Suppressor macrophage (primary cell): Measurements from ENCODE around the gene CAND2.

ENCODE experiments used
- DNase-seq, 4 experiments: peaks; one replicate each; pipeline ENCODE4 v3.0.0-alpha.2; 2020 to 2022

CAND2 gene

GRCh38 chr3:12807601-12808359, 11.3 kb downstream of the CAND2 start:
- no peak for DNase-seq

GRCh38 chr3:12808587-12808986, 12.1 kb downstream of the CAND2 start:
- DNase-seq, result no peak

- DNase-seq, result no peak
Observed at GRCh38 chr3:12809001-12809400, 12.5 kb downstream of the CAND2 start.

- DNase-seq, result no peak
Observed at GRCh38 chr3:12809435-12809834, 13.0 kb downstream of the CAND2 start.

- DNase-seq, result peak; percentile 92 to 96 (median 94)
Observed at GRCh38 chr3:12810013-12810780, 13.7 kb downstream of the CAND2 start.

GRCh38 chr3:12810961-12811360, 14.5 kb downstream of the CAND2 start:
- DNase-seq, result no peak

GRCh38 chr3:12812812-12813211, 16.3 kb downstream of the CAND2 start:
- no peak for DNase-seq

GRCh38 chr3:12813967-12814366, 17.5 kb downstream of the CAND2 start:
- DNase-seq, result no peak

GRCh38 chr3:12815078-12815477, 18.6 kb downstream of the CAND2 start:
- no peak for DNase-seq

GRCh38 chr3:12815719-12816118, 19.2 kb downstream of the CAND2 start:
- DNase-seq, result no peak

GRCh38 chr3:12816521-12817342, 20.3 kb downstream of the CAND2 start:
- DNase-seq, result no peak

- DNase-seq, result no peak
Observed at GRCh38 chr3:12817343-12817710, 20.8 kb downstream of the CAND2 start.

GRCh38 chr3:12818273-12818672, 21.8 kb downstream of the CAND2 start:
- no peak for DNase-seq

- no peak for DNase-seq
Observed at GRCh38 chr3:12818773-12819172, 22.3 kb downstream of the CAND2 start.

GRCh38 chr3:12822725-12823373, 26.4 kb downstream of the CAND2 start:
- DNase-seq, result peak in 2 of 4 experiments; percentile 30 to 53

GRCh38 chr3:12824299-12824698, 27.8 kb downstream of the CAND2 start:
- DNase-seq, result no peak

- DNase-seq, result no peak
Observed at GRCh38 chr3:12825156-12825555, 28.7 kb downstream of the CAND2 start.

- DNase-seq, result no peak
Observed at GRCh38 chr3:12828751-12829150, 32.3 kb downstream of the CAND2 start.

GRCh38 chr3:12829404-12829803, 32.9 kb downstream of the CAND2 start:
- DNase-seq, result no peak

- DNase-seq, result no peak
Observed at GRCh38 chr3:12829886-12830784, 33.7 kb downstream of the CAND2 start.

GRCh38 chr3:12830785-12831156, 34.3 kb downstream of the CAND2 start:
- DNase-seq, result no peak
